Stimulated activated CD8-positive, alpha-beta memory T cell treated with anti-CD3 and anti-CD28 coated beads, Interleukin-4, amount 100 ng/mL, for 48 hours (primary cell): Measurements from ENCODE around the gene PCDHGC3.
A peak's percentile ranks its signal among the peaks of the same experiment; 100 is the strongest.

Source experiments
- DNase-seq: peaks from one replicate; pipeline ENCODE4 v3.0.0-alpha.2; 2020

The PCDHGC3 gene

GRCh38 chr5:141524604-141525597, 49.1 kb downstream of the PCDHGC3 start:
- peak; percentile 66 for DNase-seq

- DNase-seq: no peak
Observed at GRCh38 chr5:141525653-141526052, 49.9 kb downstream of the PCDHGC3 start.

GRCh38 chr5:141527426-141527825, 51.7 kb downstream of the PCDHGC3 start:
- no peak for DNase-seq
